Measurements from ENCODE around the gene NTRK3.

NTRK3 gene

GRCh38 chr15:88178631-88179030, 77.9 kb downstream of the NTRK3 start:
- no peak for ATAC-seq

- no peak for ATAC-seq
Observed at GRCh38 chr15:88177451-88177850, 79.1 kb downstream of the NTRK3 start.

- ATAC-seq: no peak
Observed at GRCh38 chr15:88174571-88174970, 82.0 kb downstream of the NTRK3 start.

- ATAC-seq: no peak
Observed at GRCh38 chr15:88166082-88166993, 90.2 kb downstream of the NTRK3 start.

GRCh38 chr15:88161636-88162035, 94.9 kb downstream of the NTRK3 start:
- no peak for ATAC-seq

GRCh38 chr15:88155310-88155709, 101.2 kb downstream of the NTRK3 start:
- ATAC-seq: no peak

- ATAC-seq: no peak
Observed at GRCh38 chr15:88152672-88153071, 103.9 kb downstream of the NTRK3 start.

GRCh38 chr15:88147760-88148159, 108.8 kb downstream of the NTRK3 start:
- no peak for ATAC-seq

GRCh38 chr15:88144921-88145653, 111.5 kb downstream of the NTRK3 start:
- ATAC-seq: no peak

GRCh38 chr15:88142121-88142520, 114.4 kb downstream of the NTRK3 start:
- ATAC-seq: no peak

GRCh38 chr15:88141269-88141889, 115.2 kb downstream of the NTRK3 start:
- no peak for ATAC-seq

GRCh38 chr15:88140398-88140797, 116.1 kb downstream of the NTRK3 start:
- ATAC-seq: no peak

GRCh38 chr15:88139936-88140335, 116.6 kb downstream of the NTRK3 start:
- ATAC-seq: no peak

GRCh38 chr15:88133795-88134194, 122.7 kb downstream of the NTRK3 start:
- no peak for ATAC-seq

GRCh38 chr15:88132499-88132898, 124.0 kb downstream of the NTRK3 start:
- no peak for ATAC-seq

- no peak for ATAC-seq
Observed at GRCh38 chr15:88131937-88132336, 124.6 kb downstream of the NTRK3 start.

- ATAC-seq: no peak
Observed at GRCh38 chr15:88127432-88127790, 129.1 kb downstream of the NTRK3 start.

- no peak for ATAC-seq
Observed at GRCh38 chr15:88126695-88127431, 129.7 kb downstream of the NTRK3 start.

GRCh38 chr15:88125576-88125975, 131.0 kb downstream of the NTRK3 start:
- ATAC-seq: no peak

GRCh38 chr15:88124199-88124598, 132.3 kb downstream of the NTRK3 start:
- ATAC-seq: no peak

GRCh38 chr15:88121968-88122530, 134.5 kb downstream of the NTRK3 start:
- no peak for ATAC-seq

GRCh38 chr15:88120026-88120425, 136.5 kb downstream of the NTRK3 start:
- no peak for ATAC-seq

GRCh38 chr15:88118741-88119140, 137.8 kb downstream of the NTRK3 start:
- ATAC-seq: no peak

Measured in activated CD4-positive, CD25-positive, alpha-beta regulatory T cell treated with anti-CD3 and anti-CD28 coated beads, Interleukin-2, amount 50 U/mL, for 24 hours (primary cell).